KBM-7 (cell line): ENCODE results near the gene P2RY13.

Source experiments
- DNase-seq: peaks from one replicate; pipeline ENCODE4 v3.0.0-alpha.2; 2015
- in situ Hi-C: fragments of 300-500 bp; cut with MboI; formaldehyde crosslinking; loops from 2 replicates; pipeline ENCODE4 v1.14.3; 2020; ENCODE audit warnings: low sequenced_read_pairs, low pct_unique_long_range_greater_than_20kb, mixed read lengths

P2RY13 gene

DNA sequence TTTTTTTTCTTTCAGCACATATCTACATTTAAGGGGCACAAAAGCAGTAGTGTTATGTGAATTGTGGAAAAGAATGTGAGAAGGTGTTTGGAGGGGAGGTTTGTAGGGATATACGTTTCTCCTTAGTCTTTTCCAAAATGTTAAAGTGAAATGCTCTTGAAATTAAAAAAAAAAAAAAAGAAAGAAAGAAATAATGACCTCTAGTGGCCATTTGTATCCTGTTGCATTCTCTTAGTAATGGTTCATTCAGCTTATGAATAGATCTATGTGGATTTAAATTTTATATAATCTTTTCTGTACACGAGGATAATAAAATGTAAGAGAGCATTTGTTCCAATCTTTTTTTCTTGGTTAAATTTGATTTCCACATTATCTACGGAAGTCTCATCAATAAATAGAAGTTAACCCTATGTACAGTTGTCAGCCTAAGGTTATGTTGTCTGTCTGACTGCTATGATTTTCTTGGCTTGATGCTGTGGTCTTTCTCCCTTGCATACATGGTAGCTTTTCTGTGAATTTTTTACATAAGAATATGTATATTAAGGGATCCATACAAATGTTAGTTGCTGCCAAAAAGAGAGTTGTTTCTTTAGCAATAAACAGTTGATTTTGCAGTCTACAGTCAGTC is 1.7 kb downstream of the P2RY13 start:
- in situ Hi-C loops: no loop called here
- peak; percentile 36 for DNase-seq

- no peak for DNase-seq
- in situ Hi-C loops: no loop called here
Measured at GRCh38 chr3:151322511-151322910, 6.8 kb downstream of the P2RY13 start.

DNA sequence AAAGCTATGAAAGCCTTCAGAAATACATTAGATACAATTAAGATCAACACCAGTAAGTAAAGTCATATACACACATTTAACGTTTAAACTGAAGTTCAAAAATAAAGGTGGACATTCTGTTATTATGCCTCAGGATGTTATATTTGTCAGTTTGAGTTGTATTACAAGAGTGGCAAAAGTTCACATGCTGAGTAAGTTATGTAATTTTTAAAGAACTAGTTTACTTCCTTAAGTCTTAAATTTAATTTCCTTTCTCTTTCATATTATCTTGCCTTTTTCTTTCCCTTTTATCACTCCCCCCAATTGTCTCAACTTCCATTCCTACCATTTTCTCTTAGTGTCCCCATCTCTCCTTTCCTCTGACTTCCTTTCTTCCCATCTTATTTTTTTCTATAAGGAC is 7.8 kb downstream of the P2RY13 start:
- in situ Hi-C loops: no loop called here

GRCh38 chr3:151320131-151320530 is 9.2 kb downstream of the P2RY13 start:
- DNase-seq: no peak
- in situ Hi-C loops: no loop called here

More for the DNA sequence above, 7.8 kb downstream of the P2RY13 start:
- no peak for DNase-seq

GRCh38 chr3:151319628-151320027 is 9.7 kb downstream of the P2RY13 start:
- no peak for DNase-seq
- in situ Hi-C loops: no loop called here

GRCh38 chr3:151318991-151319390 is 10.4 kb downstream of the P2RY13 start:
- in situ Hi-C loops: no loop called here
- no peak for DNase-seq

DNA sequence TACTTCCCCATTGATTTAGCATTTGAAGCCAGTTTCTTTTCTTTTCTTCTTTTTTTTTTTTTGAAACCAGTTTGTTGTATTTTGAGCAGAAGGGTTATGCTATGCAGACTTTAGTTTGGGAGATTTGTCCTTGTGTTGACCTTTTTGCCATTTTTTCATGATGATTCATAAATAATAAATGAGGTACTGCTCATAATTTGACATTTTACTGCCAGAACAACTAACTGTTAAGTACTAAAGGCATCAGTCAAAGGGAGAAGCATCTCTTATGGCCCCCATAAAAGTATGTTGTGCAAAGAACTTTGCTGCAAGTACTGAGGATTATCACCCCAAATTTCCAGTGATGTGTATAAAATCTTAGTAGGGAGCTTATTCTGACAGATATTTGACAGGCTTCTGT is 11.0 kb downstream of the P2RY13 start:
- in situ Hi-C loops: no loop called here
- DNase-seq: no peak

GRCh38 chr3:151316267-151316991 is 12.9 kb downstream of the P2RY13 start, which contains the start of gene GPR87:
GPR87 (minus strand) TSS chr3:151316820; CDS start chr3:151300100, 16,720 bp downstream.
- DNase-seq: no peak

DNA sequence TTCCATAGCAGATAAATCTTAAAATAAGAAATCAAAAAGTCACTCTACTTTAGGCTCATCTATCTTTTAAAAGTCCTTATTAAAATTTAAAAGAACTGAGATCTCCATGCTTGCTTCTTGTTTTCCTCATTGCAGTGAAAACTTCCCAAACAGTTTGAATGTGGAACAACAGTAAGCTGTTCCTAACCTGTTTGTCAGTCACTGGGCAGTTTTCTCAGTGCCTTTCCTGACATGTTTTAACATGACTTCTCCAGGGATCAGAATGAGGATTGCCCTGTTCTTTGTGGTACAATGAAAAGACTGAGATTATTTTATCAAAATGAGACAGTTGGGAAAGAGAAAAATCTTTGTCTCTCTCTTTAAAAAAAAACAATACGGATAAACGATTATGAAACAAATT is 13.5 kb downstream of the P2RY13 start:
- no peak for DNase-seq
- in situ Hi-C loops: no loop called here

More at GRCh38 chr3:151316267-151316991, 12.9 kb downstream of the P2RY13 start, which contains the start of gene GPR87:
- in situ Hi-C loops: no loop called here

- no peak for DNase-seq
- in situ Hi-C loops: no loop called here
Measured at GRCh38 chr3:151315136-151315535, 14.2 kb downstream of the P2RY13 start.

- in situ Hi-C loops: no loop called here
- DNase-seq: no peak
Measured at GRCh38 chr3:151314593-151314992, 14.8 kb downstream of the P2RY13 start.

DNA sequence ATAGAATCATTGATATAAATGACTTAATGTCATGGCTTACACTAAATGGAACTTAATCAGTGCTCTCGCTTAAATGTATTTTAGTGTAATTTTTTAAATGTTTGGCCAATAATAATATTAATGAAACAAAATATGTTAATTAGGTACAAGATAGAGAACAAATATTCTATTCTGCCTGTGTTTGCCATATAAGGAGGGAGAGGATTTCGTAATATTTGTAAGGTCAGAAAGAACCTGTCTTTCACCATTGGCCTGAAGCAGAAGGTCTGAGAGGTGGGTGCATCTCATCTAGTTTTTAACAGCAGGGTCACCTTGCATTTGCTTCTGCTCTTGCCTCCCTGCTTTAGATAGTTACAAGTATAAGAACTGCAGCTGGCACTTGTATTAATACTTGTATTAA is 15.2 kb downstream of the P2RY13 start:
- in situ Hi-C loops: no loop called here

DNA sequence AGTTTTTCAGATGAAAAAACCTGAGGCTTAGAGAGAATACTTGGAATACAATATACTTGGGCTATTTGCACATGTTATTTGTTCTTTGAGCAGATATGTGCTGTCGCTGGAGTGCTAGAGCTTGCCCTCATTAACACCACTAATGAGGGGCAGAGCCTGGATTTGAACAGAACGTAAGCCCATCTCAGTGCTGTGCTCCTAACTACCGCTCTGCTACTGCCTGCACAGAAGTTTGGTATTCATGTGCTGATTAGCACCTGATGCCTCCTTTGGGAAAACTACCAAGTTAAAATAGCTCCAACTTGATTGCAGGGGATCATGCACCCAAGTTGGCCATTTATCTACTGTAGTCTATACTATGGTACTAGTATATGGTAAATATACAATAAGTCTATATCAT is 16.4 kb downstream of the P2RY13 start:
- no peak for DNase-seq
- in situ Hi-C loops: no loop called here

More for the DNA sequence above, 15.2 kb downstream of the P2RY13 start:
- DNase-seq: no peak

DNA sequence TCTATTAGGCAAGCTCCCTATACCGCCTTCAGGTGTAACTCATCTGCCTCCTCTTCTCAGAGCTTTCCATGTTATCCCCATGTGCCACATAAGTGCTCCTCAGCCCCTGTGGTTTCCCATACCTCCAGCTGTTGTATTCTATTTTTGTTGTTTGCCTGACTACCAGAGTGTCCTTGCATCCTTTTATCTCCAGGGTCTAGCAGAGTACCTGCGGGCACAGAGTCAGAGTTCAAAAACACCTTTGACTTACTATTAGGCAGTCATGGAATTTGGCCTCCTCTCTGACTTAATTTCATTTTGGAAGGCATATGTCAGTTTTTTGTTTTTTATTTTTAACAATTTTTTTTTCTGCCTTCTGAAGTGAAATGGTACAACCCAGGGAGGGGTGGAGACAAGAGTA is 19.8 kb downstream of the P2RY13 start:
- in situ Hi-C loops: no loop called here
- no peak for DNase-seq

DNA sequence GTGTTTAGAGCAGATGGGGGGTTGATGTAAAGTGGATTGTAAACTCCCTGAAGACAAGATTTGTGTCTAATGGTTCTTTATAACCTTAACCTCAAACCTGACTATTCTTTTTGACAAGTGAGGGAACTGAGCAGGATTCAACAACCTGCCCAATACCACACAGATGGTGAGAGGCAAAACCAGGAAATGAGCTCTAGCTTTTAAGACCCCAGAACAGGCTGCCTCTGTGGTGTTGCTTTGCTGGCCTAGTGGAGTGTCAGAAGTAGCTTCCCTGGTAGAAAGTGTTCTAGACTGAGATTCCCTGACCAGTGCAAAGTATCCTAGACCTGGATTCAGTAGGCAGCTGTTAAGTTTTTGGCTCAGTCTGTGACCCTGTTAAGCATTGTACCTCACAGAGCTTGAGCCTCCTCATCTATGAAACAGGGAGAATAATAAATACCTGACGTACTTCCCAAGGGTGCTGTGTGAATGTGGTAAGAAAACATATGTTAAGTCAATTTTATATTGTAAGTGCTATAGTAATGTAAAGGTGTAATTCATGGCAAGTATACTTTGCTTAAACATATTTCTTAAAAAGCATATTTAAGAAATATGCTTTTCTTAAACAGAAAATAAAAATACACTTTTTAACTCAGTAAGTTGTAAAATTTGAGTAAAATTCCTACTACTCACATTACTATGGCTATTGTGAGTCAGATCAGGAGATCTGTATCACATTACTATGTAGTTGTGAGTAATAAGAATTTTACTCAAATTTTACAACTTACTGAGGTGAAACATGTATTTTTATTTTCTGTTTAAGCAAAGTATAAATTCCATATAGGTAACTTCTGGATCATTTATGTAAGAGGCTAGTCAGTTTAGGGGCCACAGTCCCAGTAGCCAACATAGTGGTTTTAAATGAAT is 21.5 kb downstream of the P2RY13 start:
- DNase-seq: no peak
- in situ Hi-C loops: no loop called here

DNA sequence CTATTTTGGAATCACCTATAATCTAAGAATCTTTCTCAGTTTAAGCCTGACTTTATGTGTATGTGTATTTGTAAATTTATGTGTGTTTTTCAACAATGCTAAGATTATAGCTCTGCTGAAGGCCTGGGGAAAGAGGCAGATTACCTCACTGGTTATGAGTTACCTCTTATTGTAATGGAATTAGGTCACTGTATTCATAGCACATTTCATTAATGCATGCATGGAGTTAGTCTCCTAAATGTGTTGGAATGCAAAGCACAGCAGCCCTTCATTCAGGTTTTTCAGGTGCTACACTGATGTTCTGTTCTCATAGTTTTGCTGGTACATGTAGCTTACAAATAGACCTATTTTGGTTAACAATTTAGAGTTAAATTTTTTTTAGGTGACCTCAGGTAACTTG is 22.2 kb downstream of the P2RY13 start:
- no peak for DNase-seq
- in situ Hi-C loops: no loop called here

DNA sequence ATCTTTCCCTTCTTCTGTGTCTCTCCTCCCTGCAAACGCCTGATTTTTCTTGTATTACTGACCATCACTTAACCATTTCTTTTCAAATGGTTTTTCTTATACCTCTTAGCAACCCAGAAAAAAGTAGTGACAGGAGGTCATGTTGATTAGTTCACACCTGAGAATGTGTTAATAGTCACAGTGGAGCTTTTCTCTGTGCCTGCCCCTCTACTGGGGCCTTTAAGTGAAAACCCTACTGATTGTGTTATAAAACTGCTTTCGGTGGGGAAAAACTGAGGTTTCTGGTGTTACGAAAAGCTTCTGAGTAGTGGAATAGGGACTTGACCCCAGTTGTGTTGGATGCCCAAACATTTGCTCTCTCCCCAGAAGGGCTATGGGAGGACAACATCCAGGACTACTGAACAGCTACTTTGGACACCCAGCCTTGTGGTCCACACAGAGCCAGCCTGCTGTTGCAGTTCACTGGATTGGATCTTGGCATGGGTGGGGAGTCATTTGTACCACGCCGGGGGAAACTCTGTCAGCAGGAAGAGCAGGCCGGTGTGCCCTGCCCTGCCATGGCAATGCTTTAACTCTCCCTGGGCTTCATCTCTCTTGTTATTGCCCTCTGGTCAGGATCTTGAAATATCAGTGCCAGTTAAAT is 23.1 kb downstream of the P2RY13 start:
- in situ Hi-C loops: no loop called here
- DNase-seq: no peak

DNA sequence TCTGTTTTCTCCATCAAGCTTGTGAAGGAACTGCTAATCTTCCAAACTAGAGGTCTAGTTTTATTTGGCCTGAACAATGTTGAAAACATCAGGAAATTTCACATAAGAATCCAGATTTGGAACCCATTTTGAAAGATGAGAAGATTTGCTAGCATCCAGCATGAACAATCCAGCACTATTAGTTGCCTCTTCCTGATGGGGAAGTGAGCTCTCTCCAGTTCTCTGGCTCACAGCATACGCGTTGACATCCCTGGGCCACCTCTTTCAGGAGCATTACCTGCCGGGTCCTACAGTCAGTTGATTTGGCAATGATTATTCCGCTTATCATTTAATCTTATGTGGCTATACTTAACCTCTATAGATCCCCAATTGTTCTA is 23.6 kb downstream of the P2RY13 start:
- in situ Hi-C loops: no loop called here

DNA sequence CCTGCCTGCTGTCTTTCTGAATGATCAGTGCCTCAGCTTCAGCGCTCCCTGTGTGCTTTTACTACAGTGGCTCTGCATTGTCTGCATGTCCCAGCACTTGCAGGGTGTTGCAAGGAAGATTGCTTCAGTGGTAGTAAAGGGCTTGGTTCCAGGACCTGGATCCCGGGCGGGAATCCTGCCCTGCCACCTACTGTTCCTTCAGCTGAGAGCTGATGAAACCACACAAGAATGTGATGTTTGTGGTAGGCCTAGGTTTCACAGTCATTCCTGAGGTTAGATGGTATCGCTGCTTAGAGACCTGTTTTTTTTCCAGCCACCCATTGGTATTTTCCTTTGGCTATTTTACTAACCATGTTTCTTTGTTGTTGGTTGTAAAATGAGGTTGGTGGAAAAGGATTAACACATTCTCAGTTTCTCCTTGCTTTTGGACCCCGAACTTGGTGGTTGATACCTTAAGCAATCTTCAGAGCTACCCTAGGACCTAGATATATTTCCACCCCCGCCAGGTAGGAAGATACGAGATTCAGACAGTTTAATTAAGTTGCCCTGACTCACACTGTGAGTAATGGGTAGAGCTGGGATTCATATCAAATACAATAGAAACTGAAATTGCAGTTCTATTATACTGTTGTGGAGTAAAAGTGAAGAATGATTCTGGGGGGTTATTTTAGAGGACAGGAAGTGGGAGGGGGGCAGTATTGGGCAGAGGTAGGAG is 24.1 kb downstream of the P2RY13 start:
- no peak for DNase-seq
- in situ Hi-C loops: no loop called here

More for the DNA sequence above, 23.6 kb downstream of the P2RY13 start:
- no peak for DNase-seq
